ENCODE measurements around the gene IFIT1.

Gene IFIT1

GRCh38 chr10:89377705-89378637, 14.5 kb upstream of the IFIT1 start, which contains the start of gene IFIT1B:
IFIT1B (plus strand) TSS chr10:89378056; CDS start chr10:89378136, 80 bp downstream.
- Histone ChIP-seq H3F3A (ENCODE audit: control insufficient read depth, insufficient read depth) (no peaks in the 10 kb centered on the region), H4K20me1 (ENCODE audit: control insufficient read depth, insufficient read depth, low read depth, low read length) (no peaks in the 10 kb centered on the region), H3K4me3 (ENCODE audit: low read length) (no peak within 1 kb of the TSS), H3K79me2 (ENCODE audit: control insufficient read depth, low read length) (no peaks in the 10 kb centered on the region), H3K4me2 (ENCODE audit: low read length) (no peak within 1 kb of the TSS), H3K9me2 (replicated peaks; ENCODE audit: control insufficient read depth, low read length) (no peaks in the 10 kb centered on the region), H3K27ac (ENCODE audit: low read depth, low read length) (no peak within 1 kb of the TSS), H3K27me3 (ENCODE audit: control insufficient read depth, low read length) (no peaks in the 10 kb centered on the region), H3K36me3 (ENCODE audit: control insufficient read depth, low read length) (no peaks in the 10 kb centered on the region), H3K9me3 (ENCODE audit: control insufficient read depth, insufficient read depth, low read length) (no peaks in the 10 kb centered on the region), H3K4me1 (ENCODE audit: control insufficient read depth, low read length) (no peaks in the 10 kb centered on the region)
- TF ChIP-seq CTCF (IDR thresholded peaks at IDR 0.05; ENCODE audit: low read depth, low read length, poor library complexity, severe bottlenecking) = no peak
- TF ChIP-seq EZH2phosphoT487 (IDR thresholded peaks at IDR 0.05; ENCODE audit: borderline replicate concordance, low read length) = no peak

GRCh38 chr10:89379103-89379502, 13.3 kb upstream of the IFIT1 start:
- Histone ChIP-seq H4K20me1 (ENCODE audit: control insufficient read depth, insufficient read depth, low read depth, low read length) (no peaks in the 10 kb centered on the region), H3K4me2 (ENCODE audit: low read length) (no peak overlapping the region), H3F3A (ENCODE audit: control insufficient read depth, insufficient read depth) (no peaks in the 10 kb centered on the region), H3K79me2 (ENCODE audit: control insufficient read depth, low read length) (no peaks in the 10 kb centered on the region), H3K36me3 (ENCODE audit: control insufficient read depth, low read length) (no peaks in the 10 kb centered on the region), H3K4me3 (ENCODE audit: low read length) (no peak overlapping the region), H3K9me2 (replicated peaks; ENCODE audit: control insufficient read depth, low read length) (no peaks in the 10 kb centered on the region), H3K4me1 (ENCODE audit: control insufficient read depth, low read length) (no peaks in the 10 kb centered on the region), H3K9me3 (ENCODE audit: control insufficient read depth, insufficient read depth, low read length) (no peaks in the 10 kb centered on the region), H3K27ac (ENCODE audit: low read depth, low read length) (no peak overlapping the region), H3K27me3 (ENCODE audit: control insufficient read depth, low read length) (no peaks in the 10 kb centered on the region)
- no peak for TF ChIP-seq CTCF (IDR thresholded peaks at IDR 0.05; ENCODE audit: low read depth, low read length, poor library complexity, severe bottlenecking)
- TF ChIP-seq EZH2phosphoT487 (IDR thresholded peaks at IDR 0.05; ENCODE audit: borderline replicate concordance, low read length) = no peak

GRCh38 chr10:89382757-89383156, 9.7 kb upstream of the IFIT1 start:
- H3K4me2 ChIP-seq (ENCODE audit: low read length) = no peak overlapping the region
- no peaks in the 10 kb centered on the region for H3F3A ChIP-seq (ENCODE audit: control insufficient read depth, insufficient read depth)
- no peaks in the 10 kb centered on the region for H3K9me3 ChIP-seq (ENCODE audit: control insufficient read depth, insufficient read depth, low read length)
- no peaks in the 10 kb centered on the region for H4K20me1 ChIP-seq (ENCODE audit: control insufficient read depth, insufficient read depth, low read depth, low read length)
- H3K4me1 ChIP-seq (ENCODE audit: control insufficient read depth, low read length) = no peaks in the 10 kb centered on the region
- H3K4me3 ChIP-seq (ENCODE audit: low read length) = no peak overlapping the region
- H3K79me2 ChIP-seq (ENCODE audit: control insufficient read depth, low read length) = no peaks in the 10 kb centered on the region
- H3K36me3 ChIP-seq (ENCODE audit: control insufficient read depth, low read length) = no peaks in the 10 kb centered on the region
- TF ChIP-seq CTCF (IDR thresholded peaks at IDR 0.05; ENCODE audit: low read depth, low read length, poor library complexity, severe bottlenecking) (no peak), EZH2phosphoT487 (IDR thresholded peaks at IDR 0.05; ENCODE audit: borderline replicate concordance, low read length) (no peak)
- no peaks in the 10 kb centered on the region for H3K9me2 ChIP-seq (replicated peaks; ENCODE audit: control insufficient read depth, low read length)
- no peaks in the 10 kb centered on the region for H3K27me3 ChIP-seq (ENCODE audit: control insufficient read depth, low read length)
- H3K27ac ChIP-seq (ENCODE audit: low read depth, low read length) = no peak overlapping the region

Data from DOHH2 (cell line).